ENCODE results near the gene RAMP2. TPM values are rescaled to one million over a fixed set of nuclear protein-coding genes. Genes with fewer than 3 reads are reported as not detected.

Gene RAMP2
- total and polyA plus RNA-seq, 2 of the 13 experiments (the other 11 are each of a cell fraction or from before 2014, with no cell fraction given), result 1.4 to 5.2 TPM

DNA sequence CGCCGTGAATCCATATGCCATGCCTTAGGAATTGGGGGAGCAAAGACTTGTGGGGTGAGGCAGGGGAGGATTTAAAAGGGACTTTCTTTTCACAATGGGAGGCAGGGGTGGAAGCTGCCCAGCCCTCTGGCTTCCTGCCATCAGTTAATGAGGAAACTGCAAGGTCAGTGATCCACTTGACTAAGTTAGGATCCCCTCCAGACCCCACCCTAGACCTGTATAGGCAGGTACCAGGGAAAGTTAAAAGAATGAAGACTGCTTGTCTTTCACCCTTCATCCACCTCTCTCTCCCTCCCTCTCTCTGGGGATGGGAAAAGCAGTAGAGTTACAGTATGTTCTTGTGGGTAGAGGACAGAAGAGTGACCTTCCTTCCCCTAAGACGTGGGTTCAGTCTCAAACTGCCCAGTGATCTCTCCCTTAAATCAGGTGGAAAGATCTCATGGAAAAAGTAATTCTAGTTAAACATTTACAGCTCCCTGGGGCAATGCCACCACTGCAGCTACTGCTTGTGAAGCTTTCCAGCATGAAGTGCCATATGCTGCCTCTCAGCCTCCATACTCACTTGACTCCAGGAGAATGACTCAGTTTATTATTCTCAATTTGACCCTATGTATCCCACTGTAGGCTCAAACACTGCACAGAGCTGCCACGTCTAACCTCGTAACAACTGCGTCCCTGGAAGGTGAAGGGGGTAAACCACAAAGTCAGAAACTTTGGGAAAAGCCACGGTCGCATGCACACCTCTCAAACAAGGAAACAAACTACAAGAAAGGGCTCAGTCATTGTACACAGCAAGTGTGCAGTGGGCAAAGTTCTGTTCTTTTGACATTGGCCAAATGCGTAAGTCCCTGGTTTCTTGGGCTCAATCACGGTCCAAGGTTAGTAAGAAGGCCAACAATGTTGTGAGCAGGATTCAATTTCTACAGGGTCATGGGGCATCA lies 36.3 kb downstream of the RAMP2 start (continued):
- TF ChIP-seq, protein P1, sequence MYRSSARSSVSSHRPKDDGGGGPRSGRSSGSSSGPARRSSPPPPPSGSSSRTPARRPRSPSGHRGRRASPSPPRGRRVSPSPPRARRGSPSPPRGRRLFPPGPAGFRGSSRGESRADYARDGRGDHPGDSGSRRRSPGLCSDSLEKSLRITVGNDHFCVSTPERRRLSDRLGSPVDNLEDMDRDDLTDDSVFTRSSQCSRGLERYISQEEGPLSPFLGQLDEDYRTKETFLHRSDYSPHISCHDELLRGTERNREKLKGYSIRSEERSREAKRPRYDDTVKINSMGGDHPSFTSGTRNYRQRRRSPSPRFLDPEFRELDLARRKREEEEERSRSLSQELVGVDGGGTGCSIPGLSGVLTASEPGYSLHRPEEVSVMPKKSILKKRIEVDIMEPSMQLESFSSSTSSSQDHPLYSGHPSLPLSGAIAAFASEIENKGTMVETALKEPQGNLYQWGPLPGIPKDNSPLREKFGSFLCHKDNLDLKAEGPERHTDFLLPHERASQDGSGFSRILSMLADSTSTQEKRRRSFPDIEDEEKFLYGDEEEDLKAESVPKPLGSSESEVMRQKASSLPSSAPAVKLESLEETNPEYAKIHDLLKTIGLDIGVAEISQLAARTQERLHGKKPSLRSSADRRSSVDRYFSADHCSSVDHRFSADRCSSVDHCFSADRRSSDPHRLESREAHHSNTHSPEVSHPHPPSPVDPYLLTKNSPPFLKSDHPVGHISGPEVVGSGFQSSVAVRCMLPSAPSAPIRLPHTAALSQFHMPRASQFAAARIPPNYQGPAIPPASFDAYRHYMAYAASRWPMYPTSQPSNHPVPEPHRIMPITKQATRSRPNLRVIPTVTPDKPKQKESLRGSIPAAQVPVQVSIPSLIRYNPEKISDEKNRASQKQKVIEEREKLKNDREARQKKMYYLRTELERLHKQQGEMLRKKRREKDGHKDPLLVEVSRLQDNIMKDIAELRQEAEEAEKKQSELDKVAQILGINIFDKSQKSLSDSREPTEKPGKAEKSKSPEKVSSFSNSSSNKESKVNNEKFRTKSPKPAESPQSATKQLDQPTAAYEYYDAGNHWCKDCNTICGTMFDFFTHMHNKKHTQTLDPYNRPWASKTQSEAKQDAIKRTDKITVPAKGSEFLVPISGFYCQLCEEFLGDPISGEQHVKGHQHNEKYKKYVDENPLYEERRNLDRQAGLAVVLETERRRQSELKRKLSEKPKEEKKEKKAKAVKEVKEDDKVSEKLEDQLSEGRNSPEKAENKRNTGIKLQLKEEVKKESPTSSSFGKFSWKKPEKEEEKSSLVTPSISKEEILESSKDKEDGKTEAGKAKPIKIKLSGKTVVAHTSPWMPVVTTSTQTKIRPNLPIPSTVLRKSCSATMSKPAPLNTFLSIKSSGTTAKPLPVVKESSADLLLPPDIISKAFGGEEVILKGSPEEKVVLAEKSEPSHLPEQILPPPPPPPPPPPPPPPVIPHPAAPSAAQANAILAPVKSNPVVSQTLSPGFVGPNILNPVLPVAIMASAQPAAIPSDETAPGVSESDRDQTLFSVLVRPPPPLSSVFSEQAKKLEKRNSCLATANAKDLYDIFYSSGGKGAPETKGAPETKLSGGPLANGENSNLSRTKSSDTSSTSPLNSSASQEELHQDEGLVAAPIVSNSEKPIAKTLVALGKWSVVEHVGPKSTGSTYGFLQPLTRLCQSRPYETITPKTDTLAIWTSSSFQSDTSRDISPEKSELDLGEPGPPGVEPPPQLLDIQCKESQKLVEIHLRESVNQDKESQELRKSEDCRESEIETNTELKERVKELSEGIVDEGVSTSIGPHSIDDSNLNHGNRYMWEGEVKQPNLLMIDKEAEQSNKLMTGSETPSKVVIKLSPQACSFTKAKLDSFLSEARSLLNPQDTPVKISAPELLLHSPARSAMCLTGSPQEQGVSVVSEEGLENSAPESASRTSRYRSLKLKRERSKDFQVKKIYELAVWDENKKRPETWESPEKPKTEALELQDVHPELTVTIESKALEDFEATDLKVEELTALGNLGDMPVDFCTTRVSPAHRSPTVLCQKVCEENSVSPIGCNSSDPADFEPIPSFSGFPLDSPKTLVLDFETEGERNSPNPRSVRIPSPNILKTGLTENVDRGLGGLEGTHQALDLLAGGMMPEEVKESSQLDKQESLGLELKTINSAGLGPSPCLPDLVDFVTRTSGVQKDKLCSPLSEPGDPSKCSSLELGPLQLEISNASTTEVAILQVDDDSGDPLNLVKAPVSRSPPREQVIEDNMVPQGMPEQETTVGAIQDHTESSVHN (CRISPR knock-in tag; IDR thresholded peaks at IDR 0.05), result no peak; the same call in 1 of the 2 replicates
- no peak for TF ChIP-seq ZNF335 (CRISPR knock-in tag; IDR thresholded peaks at IDR 0.05)
- TF ChIP-seq SP140L (CRISPR knock-in tag; IDR thresholded peaks at IDR 0.05; ENCODE audit: borderline replicate concordance), result 0 out of 2 replicates have a peak, but pooled peaks have one; percentile 48
- peak; percentile 21; the same call in 1 of the 2 replicates for TF ChIP-seq HMG20A (CRISPR knock-in tag; IDR thresholded peaks at IDR 0.05; ENCODE audit: borderline replicate concordance)
- TF ChIP-seq, protein P2, sequence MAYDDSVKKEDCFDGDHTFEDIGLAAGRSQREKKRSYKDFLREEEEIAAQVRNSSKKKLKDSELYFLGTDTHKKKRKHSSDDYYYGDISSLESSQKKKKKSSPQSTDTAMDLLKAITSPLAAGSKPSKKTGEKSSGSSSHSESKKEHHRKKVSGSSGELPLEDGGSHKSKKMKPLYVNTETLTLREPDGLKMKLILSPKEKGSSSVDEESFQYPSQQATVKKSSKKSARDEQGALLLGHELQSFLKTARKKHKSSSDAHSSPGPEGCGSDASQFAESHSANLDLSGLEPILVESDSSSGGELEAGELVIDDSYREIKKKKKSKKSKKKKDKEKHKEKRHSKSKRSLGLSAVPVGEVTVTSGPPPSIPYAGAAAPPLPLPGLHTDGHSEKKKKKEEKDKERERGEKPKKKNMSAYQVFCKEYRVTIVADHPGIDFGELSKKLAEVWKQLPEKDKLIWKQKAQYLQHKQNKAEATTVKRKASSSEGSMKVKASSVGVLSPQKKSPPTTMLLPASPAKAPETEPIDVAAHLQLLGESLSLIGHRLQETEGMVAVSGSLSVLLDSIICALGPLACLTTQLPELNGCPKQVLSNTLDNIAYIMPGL (CRISPR knock-in tag; IDR thresholded peaks at IDR 0.05; ENCODE audit: borderline replicate concordance in 1 of 2, low read depth in 1 of 2), result peak in 1 of 2 experiments; percentile 1; a peak in 1 of 4 replicates
- TF ChIP-seq ZC3H4 (CRISPR knock-in tag; IDR thresholded peaks at IDR 0.05; ENCODE audit: borderline replicate concordance), result 0 out of 2 replicates have a peak, but pooled peaks have one; percentile 62
- peak; percentile 81; the same call in 1 of the 2 replicates for TF ChIP-seq CBX5 (CRISPR knock-in tag; IDR thresholded peaks at IDR 0.05; ENCODE audit: borderline replicate concordance)
- TF ChIP-seq, protein P3, sequence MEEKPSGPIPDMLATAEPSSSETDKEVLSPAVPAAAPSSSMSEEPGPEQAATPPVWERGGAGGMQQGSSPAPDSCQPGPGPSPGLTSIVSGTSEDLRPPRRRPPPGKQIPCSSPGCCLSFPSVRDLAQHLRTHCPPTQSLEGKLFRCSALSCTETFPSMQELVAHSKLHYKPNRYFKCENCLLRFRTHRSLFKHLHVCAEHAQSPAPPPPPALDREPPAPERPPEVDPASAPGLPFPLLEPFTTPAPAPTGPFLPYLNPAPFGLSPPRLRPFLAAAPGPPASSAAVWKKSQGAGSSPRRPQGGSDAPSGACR (CRISPR knock-in tag; IDR thresholded peaks at IDR 0.05), result 0 out of 2 replicates have a peak, but pooled peaks have one; percentile 21
- peak; percentile 49; the same call in 1 of the 2 replicates for TF ChIP-seq ZNF576 (CRISPR knock-in tag; IDR thresholded peaks at IDR 0.05)
- no peak for TF ChIP-seq MAZ (IDR thresholded peaks at IDR 0.05; ENCODE audit: borderline replicate concordance, low read depth, low read length)
- TF ChIP-seq MAZ (CRISPR knock-in tag; IDR thresholded peaks at IDR 0.05; ENCODE audit: low read depth), result 0 out of 2 replicates have a peak, but pooled peaks have one; percentile 43
- TF ChIP-seq, protein P4, sequence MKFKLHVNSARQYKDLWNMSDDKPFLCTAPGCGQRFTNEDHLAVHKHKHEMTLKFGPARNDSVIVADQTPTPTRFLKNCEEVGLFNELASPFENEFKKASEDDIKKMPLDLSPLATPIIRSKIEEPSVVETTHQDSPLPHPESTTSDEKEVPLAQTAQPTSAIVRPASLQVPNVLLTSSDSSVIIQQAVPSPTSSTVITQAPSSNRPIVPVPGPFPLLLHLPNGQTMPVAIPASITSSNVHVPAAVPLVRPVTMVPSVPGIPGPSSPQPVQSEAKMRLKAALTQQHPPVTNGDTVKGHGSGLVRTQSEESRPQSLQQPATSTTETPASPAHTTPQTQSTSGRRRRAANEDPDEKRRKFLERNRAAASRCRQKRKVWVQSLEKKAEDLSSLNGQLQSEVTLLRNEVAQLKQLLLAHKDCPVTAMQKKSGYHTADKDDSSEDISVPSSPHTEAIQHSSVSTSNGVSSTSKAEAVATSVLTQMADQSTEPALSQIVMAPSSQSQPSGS (CRISPR knock-in tag; IDR thresholded peaks at IDR 0.05), result no peak
- TF ChIP-seq JUN (CRISPR knock-in tag; IDR thresholded peaks at IDR 0.05), result peak; percentile 37; the same call in 1 of the 2 replicates
- TF ChIP-seq ZNF121 (CRISPR knock-in tag; IDR thresholded peaks at IDR 0.05), result no peak
